GM23338 (cell line): ENCODE data around the gene ZNF26.

ENCODE experiments used
- CREB1 ChIP-seq: fragments of 250-450 bp; sonication (Bioruptor Pico); IDR thresholded peaks from 2 replicates; pipeline ENCODE4 v1.5.0; 2020; ENCODE audit warnings: low read depth, mild to moderate bottlenecking, moderate library complexity
- CTCF ChIP-seq, 2 experiments: fragments of 200-600 bp in 1 of 2; sonication (generic) in 1 of 2; conservative IDR thresholded peaks; 2 replicates each; pipeline versions ENCODE4 v1.5.1 to v1.6.1; 2016 to 2017; ENCODE audit warnings: antibody characterized with exemption in 2 of 2, low read depth in 2 of 2, mild to moderate bottlenecking in 2 of 2, moderate library complexity in 1 of 2
- EZH2 ChIP-seq: fragments of 200-600 bp; sonication (generic); IDR thresholded peaks from one replicate; pipeline ENCODE4 v1.8.0; 2017; ENCODE audit warnings: antibody characterized with exemption, mild to moderate bottlenecking, low read depth; ENCODE audit not compliant: unreplicated experiment
- POLR2AphosphoS5 ChIP-seq: IDR thresholded peaks from 2 replicates; pipeline ENCODE4 v1.6.1; 2016; ENCODE audit warnings: antibody characterized with exemption, low read depth
- REST ChIP-seq: IDR thresholded peaks from one replicate; pipeline ENCODE4 v1.6.1; 2018; ENCODE audit warnings: antibody characterized with exemption; ENCODE audit not compliant: unreplicated experiment

- TF ChIP-seq CTCF (conservative IDR thresholded peaks at IDR 0.05; ENCODE audit: low read depth in 2 of 2) (no peak), EZH2 (no peak), POLR2AphosphoS5 (no peak), REST (no peak), CREB1 (CRISPR knock-in tag) (no peak)
Measured at GRCh38 chr12:133046698-133047097, 60.5 kb downstream of the ZNF26 start.
